ENCODE results near the gene COL7A1. TPM values are rescaled to one million over a fixed set of nuclear protein-coding genes. Genes with fewer than 3 reads are reported as not detected.

Gene COL7A1
- total RNA-seq, 1 experiment from 2014 or later: 22.9 TPM

DNA sequence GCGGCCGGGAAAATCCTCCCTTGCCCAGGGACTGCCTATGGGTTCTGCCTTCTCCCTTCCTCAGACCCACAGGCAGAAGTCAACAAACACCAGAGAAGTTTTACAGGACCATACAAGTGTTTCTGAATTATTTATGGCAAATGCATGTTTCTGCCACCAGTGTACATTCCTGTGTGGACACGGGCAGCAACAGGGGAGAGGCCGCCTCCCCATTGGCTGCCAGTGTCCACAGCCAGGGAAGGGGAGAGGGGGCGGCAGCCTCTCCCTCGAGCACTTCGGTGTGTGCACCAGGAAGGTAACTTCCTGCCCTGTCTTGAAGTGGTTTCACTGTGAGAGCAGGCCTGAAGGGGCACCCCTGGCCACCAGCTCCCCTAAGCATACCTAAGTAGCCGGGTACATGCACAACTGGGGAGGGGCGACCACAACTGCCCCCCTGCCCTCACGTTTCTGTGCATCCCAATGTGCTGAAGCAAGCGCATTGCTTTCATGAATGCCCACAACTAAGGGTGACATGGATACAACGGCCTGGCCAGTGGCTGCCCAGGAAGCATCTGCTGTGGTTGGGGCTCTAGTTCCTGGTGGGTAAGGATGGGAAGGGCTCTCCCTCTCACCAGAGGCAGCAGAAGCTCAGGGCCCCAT is 76.4 kb downstream of the COL7A1 start:
- H3K27me3 Mint-ChIP-seq (ENCODE audit: low read depth): no peaks in the 10 kb centered on the region
- H3K9me3 Mint-ChIP-seq: no peaks in the 10 kb centered on the region
- no peak for DNase-seq
- H3K79me2 ChIP-seq (ENCODE audit: insufficient read depth, low read length): no peaks in the 10 kb centered on the region
- no CpG with 5 or more reads among the region's 12 CpGs for WGBS (ENCODE audit: extremely low coverage, insufficient read length, low lambda C conversion rate)
- no peaks in the 10 kb centered on the region for H3K27me3 ChIP-seq (ENCODE audit: insufficient read depth, low read length)
- H4K8ac ChIP-seq (replicated peaks; ENCODE audit: insufficient read length, low read depth, low read length): no peak overlapping the region
- H3K4me1 Mint-ChIP-seq: no peaks in the 10 kb centered on the region
- H4K20me1 ChIP-seq (ENCODE audit: control insufficient read depth, insufficient read depth, insufficient read length): no peaks in the 10 kb centered on the region
- H3K18ac ChIP-seq (ENCODE audit: insufficient read length, low read depth, low read length): no peak overlapping the region
- no peak overlapping the region for H4K91ac ChIP-seq (ENCODE audit: insufficient read length, low read depth, low read length)
- no peak overlapping the region for H3K9ac ChIP-seq (ENCODE audit: extremely low read depth, insufficient read length, low read length)
- no peak overlapping the region for H2AFZ ChIP-seq (ENCODE audit: low read length)
- H3K27ac ChIP-seq (ENCODE audit: insufficient read length, low read depth, low read length): no peak overlapping the region
- no peak overlapping the region for H3K4me3 Mint-ChIP-seq
- H3K9me3 ChIP-seq (ENCODE audit: control insufficient read depth, low read depth, low read length): no peaks in the 10 kb centered on the region
- no peak overlapping the region for H3K56ac ChIP-seq (ENCODE audit: insufficient read length, low read depth, low read length)
- no peak overlapping the region for H2BK15ac ChIP-seq (ENCODE audit: low read depth, low read length)
- no peaks in the 10 kb centered on the region for H3K4me1 ChIP-seq (ENCODE audit: insufficient read depth, low read length)
- no peak overlapping the region for H4K5ac ChIP-seq (ENCODE audit: insufficient read length, low read depth, low read length)
- H3K4me2 ChIP-seq (ENCODE audit: insufficient read depth, insufficient read length, low read length): no peak overlapping the region
- H2BK20ac ChIP-seq (ENCODE audit: low read depth, low read length, poor library complexity, severe bottlenecking): no peak overlapping the region
- no peak overlapping the region for H2BK12ac ChIP-seq (ENCODE audit: insufficient read length, low read depth, low read length)
- H3K36me3 Mint-ChIP-seq (ENCODE audit: insufficient read depth in 1 of 3, low read depth in 3 of 3): peaks cover 3 to 30% (median 13%) of the 10 kb centered on the region in 3 experiments; a peak in 5 of 7 replicates
- H3K23ac ChIP-seq (ENCODE audit: insufficient read length, low read depth, low read length): no peak overlapping the region
- TF ChIP-seq, protein P1, sequence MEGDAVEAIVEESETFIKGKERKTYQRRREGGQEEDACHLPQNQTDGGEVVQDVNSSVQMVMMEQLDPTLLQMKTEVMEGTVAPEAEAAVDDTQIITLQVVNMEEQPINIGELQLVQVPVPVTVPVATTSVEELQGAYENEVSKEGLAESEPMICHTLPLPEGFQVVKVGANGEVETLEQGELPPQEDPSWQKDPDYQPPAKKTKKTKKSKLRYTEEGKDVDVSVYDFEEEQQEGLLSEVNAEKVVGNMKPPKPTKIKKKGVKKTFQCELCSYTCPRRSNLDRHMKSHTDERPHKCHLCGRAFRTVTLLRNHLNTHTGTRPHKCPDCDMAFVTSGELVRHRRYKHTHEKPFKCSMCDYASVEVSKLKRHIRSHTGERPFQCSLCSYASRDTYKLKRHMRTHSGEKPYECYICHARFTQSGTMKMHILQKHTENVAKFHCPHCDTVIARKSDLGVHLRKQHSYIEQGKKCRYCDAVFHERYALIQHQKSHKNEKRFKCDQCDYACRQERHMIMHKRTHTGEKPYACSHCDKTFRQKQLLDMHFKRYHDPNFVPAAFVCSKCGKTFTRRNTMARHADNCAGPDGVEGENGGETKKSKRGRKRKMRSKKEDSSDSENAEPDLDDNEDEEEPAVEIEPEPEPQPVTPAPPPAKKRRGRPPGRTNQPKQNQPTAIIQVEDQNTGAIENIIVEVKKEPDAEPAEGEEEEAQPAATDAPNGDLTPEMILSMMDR (conservative IDR thresholded peaks at IDR 0.05): no peak
- no peak overlapping the region for H2BK120ac ChIP-seq (ENCODE audit: low read depth, low read length, poor library complexity, severe bottlenecking)
- no peak overlapping the region for H3T11ph ChIP-seq (ENCODE audit: low read length)
- no peaks in the 10 kb centered on the region for H3K79me1 ChIP-seq (ENCODE audit: insufficient read depth, low read depth, low read length, poor library complexity, severe bottlenecking)
- H3K23me2 ChIP-seq (ENCODE audit: insufficient read length, low read depth, low read length, poor library complexity, severe bottlenecking): no peaks in the 10 kb centered on the region
- H2BK5ac ChIP-seq (ENCODE audit: insufficient read length, low read length): no peak overlapping the region
- H2AK5ac ChIP-seq (ENCODE audit: insufficient read length, low read length): no peak overlapping the region
- H3K27ac Mint-ChIP-seq: peak overlapping the region in 2 of 3 experiments; percentile 53 to 57; a peak in 1 of 7 replicates
- no peak overlapping the region for H3K4ac ChIP-seq (ENCODE audit: low read depth, low read length)
- H3K14ac ChIP-seq (ENCODE audit: insufficient read depth, low read length): no peak overlapping the region

Measured in H9 (cell line).